Measurements from ENCODE around the gene GPATCH1. TPM values are rescaled to one million over a fixed set of nuclear protein-coding genes. Genes with fewer than 3 reads are reported as not detected.
"Not testable (repeated sequence)": the region's sequence is repeated elsewhere in the genome, so short reads cannot be mapped to it uniquely, and the experiment has no call there.

GPATCH1 gene
- total RNA-seq, 4 donors from 2014 or later: 5.4 to 8.9 (median 7.3) TPM

GRCh38 chr19:33125929-33126388, 45.0 kb downstream of the GPATCH1 start:
- no peak for DNase-seq (ENCODE audit: extremely low spot score)

GRCh38 chr19:33126712-33127111, 45.7 kb downstream of the GPATCH1 start:
- H3K27me3 ChIP-seq; H3K4me1 ChIP-seq; H3K4me3 ChIP-seq; DNase-seq (ENCODE audit: extremely low spot score); intact Hi-C loops (cut with DNase I); H3K9me3 ChIP-seq; H3K27ac ChIP-seq (replicated peaks in 1 of 4): not testable (repeated sequence)
- H3K36me3 ChIP-seq: peaks cover 42 to 91% (median 80%) of the 10 kb centered on the region in 4 donors
- 93% methylated on average over 8 of the region's 8 CpGs for WGBS

More at GRCh38 chr19:33125929-33126388, 45.0 kb downstream of the GPATCH1 start:
- H3K36me3 ChIP-seq: peaks cover 42 to 91% (median 82%) of the 10 kb centered on the region in 4 donors
- no peak for TF ChIP-seq POLR2AphosphoS5 (IDR thresholded peaks at IDR 0.05)
- TF ChIP-seq, protein P1, sequence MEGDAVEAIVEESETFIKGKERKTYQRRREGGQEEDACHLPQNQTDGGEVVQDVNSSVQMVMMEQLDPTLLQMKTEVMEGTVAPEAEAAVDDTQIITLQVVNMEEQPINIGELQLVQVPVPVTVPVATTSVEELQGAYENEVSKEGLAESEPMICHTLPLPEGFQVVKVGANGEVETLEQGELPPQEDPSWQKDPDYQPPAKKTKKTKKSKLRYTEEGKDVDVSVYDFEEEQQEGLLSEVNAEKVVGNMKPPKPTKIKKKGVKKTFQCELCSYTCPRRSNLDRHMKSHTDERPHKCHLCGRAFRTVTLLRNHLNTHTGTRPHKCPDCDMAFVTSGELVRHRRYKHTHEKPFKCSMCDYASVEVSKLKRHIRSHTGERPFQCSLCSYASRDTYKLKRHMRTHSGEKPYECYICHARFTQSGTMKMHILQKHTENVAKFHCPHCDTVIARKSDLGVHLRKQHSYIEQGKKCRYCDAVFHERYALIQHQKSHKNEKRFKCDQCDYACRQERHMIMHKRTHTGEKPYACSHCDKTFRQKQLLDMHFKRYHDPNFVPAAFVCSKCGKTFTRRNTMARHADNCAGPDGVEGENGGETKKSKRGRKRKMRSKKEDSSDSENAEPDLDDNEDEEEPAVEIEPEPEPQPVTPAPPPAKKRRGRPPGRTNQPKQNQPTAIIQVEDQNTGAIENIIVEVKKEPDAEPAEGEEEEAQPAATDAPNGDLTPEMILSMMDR (IDR thresholded peaks at IDR 0.05): peak; percentile 68 to 88 (median 73)
- no peak overlapping the region for H3K27ac ChIP-seq (replicated peaks in 1 of 4)
- no peaks in the 10 kb centered on the region for H3K27me3 ChIP-seq
- peaks cover 0 to 6% (median 2%) of the 10 kb centered on the region in 4 donors for H3K4me1 ChIP-seq
- H3K4me3 ChIP-seq: no peak overlapping the region
- 38% methylated on average over 12 of the region's 12 CpGs for WGBS
- no peaks in the 10 kb centered on the region for H3K9me3 ChIP-seq
- intact Hi-C loops (cut with DNase I): no loop called here

- Histone ChIP-seq H3K9me3 (no peaks in the 10 kb centered on the region), H3K4me3 (no peak overlapping the region), H3K27ac (replicated peaks in 1 of 4) (no peak overlapping the region), H3K4me1 (peaks cover 0 to 11% (median 4%) of the 10 kb centered on the region in 4 donors), H3K36me3 (peaks cover 30 to 74% (median 58%) of the 10 kb centered on the region in 4 donors), H3K27me3 (peaks cover 0 to 12% (median 6%) of the 10 kb centered on the region in 4 donors)
- intact Hi-C loops (cut with DNase I): no loop called here
- 94% methylated on average over 6 of the region's 6 CpGs for WGBS
- TF ChIP-seq, protein P1 (IDR thresholded peaks at IDR 0.05): no peak
- TF ChIP-seq EP300 (IDR thresholded peaks at IDR 0.05) (no peak), POLR2A (IDR thresholded peaks at IDR 0.05; ENCODE audit: low read depth) (no peak), POLR2AphosphoS5 (IDR thresholded peaks at IDR 0.05) (no peak)
- DNase-seq (ENCODE audit: extremely low spot score): no peak
Observed at GRCh38 chr19:33129901-33130300, 48.9 kb downstream of the GPATCH1 start.

DNA sequence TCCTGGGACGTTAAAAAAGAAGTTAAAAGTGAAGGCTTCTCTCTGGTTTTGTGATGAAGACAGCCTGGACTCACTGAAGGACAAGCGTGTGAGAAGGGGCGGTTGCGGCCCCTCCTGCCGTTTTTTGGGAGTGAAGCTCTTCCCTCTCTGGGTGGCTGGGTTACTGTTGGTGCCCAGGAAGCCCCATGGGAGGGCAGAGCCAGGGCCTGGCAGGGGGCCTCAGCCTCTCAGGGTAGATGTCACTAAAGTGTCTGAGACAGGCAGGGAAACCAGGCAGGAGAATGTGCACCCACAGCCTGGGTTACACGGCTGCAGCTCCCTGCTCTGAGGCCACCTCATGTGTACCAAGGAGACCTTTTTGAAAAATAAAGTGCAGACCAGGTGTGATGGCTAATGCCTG, 49.5 kb downstream of the GPATCH1 start:
- H3K36me3 ChIP-seq: peaks cover 25 to 68% (median 52%) of the 10 kb centered on the region in 4 donors
- intact Hi-C loops (cut with DNase I): no loop called here
- no peaks in the 10 kb centered on the region for H3K9me3 ChIP-seq
- no peak for DNase-seq (ENCODE audit: extremely low spot score)
- peaks cover 0 to 11% (median 5%) of the 10 kb centered on the region in 4 donors for H3K4me1 ChIP-seq
- peaks cover 0 to 18% (median 11%) of the 10 kb centered on the region in 4 donors for H3K27me3 ChIP-seq
- H3K27ac ChIP-seq (replicated peaks in 1 of 4): no peak overlapping the region
- TF ChIP-seq, protein P1 (IDR thresholded peaks at IDR 0.05): no peak
- TF ChIP-seq POLR2A (IDR thresholded peaks at IDR 0.05; ENCODE audit: low read depth) (no peak), EP300 (IDR thresholded peaks at IDR 0.05) (no peak), POLR2AphosphoS5 (IDR thresholded peaks at IDR 0.05) (no peak)
- H3K4me3 ChIP-seq: no peak overlapping the region
- WGBS: 80% methylated on average over 6 of the region's 6 CpGs

DNA sequence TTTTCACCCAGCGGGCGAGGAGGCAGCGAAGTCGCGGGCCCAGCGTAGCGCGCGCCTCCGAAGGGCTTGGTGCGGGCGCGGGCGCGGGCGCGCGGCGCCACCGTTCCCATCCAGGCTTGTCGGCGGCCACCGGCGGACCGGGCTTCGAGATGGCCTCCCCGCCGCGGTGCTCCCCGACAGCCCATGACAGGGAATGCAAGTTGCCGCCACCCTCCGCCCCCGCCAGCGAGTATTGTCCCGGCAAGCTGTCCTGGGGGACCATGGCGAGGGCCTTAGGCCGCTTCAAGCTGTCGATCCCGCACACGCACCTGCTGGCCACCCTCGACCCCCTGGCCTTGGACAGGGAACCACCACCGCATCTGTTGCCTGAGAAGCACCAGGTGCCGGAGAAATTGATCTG, 51.0 kb downstream of the GPATCH1 start, which contains the start of gene WDR88:
WDR88 (plus strand) TSS at position 94 of the 400 bp plus-strand sequence; CDS start at position 150, 56 bp downstream.
- H3K36me3 ChIP-seq: peaks cover 20 to 55% (median 42%) of the 10 kb centered on the region in 4 donors
- DNase-seq (ENCODE audit: extremely low spot score): no peak
- intact Hi-C loops (cut with DNase I): no loop called here
- H3K4me3 ChIP-seq: no peak within 1 kb of the TSS
- no peaks in the 10 kb centered on the region for H3K9me3 ChIP-seq
- H3K27ac ChIP-seq (replicated peaks in 1 of 4): no peak within 1 kb of the TSS
- WGBS: 80% methylated on average over 1 of the region's 43 CpGs
- peaks cover 0 to 8% (median 3%) of the 10 kb centered on the region in 4 donors for H3K4me1 ChIP-seq
- TF ChIP-seq EP300 (IDR thresholded peaks at IDR 0.05) (no peak), POLR2AphosphoS5 (IDR thresholded peaks at IDR 0.05) (no peak), POLR2A (IDR thresholded peaks at IDR 0.05; ENCODE audit: low read depth) (no peak)
- TF ChIP-seq, protein P1 (IDR thresholded peaks at IDR 0.05): no peak
- peaks cover 0 to 33% (median 13%) of the 10 kb centered on the region in 4 donors for H3K27me3 ChIP-seq
